AG08395 (cell line): ENCODE measurements around the gene ADH4.

Source experiments
- DNase-seq: peaks from one replicate; pipeline ENCODE4 v3.0.0; 2012; ENCODE audit warnings: mixed read lengths, low spot score

Gene ADH4

DNA sequence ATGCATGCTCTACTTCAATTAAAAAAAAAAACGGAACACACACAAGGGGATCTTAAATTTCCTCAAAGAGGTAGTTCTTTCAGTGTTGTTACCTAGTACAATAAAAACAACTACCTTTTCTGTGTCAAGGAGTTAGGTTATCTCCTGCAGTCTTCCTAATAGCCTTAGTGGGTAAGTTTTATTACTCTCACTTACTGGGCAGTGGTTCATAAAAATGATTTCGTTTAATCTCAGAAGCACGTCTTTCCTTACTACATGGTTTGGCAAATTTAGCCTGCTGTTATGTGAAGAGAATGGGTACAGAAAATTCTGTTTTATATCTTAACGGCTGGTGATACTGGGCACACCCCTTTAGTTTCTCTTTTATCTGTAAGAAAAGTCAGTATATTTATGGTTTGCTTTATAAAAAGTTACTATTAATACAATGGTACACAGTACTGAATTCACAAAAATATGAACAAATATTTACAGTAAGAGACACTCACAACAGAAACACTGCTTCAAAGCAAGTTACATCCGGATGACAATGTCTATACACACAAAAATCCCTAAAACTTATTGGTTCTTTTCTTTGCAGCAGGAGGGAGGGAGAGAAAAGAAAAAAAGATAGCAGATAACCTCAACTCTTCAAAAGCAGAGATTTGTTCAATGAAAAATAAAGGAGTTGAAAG lies 64.3 kb downstream of the ADH4 start:
- no peak for DNase-seq

- no peak for DNase-seq
Observed at GRCh38 chr4:99078931-99079624, 65.0 kb downstream of the ADH4 start.

DNA sequence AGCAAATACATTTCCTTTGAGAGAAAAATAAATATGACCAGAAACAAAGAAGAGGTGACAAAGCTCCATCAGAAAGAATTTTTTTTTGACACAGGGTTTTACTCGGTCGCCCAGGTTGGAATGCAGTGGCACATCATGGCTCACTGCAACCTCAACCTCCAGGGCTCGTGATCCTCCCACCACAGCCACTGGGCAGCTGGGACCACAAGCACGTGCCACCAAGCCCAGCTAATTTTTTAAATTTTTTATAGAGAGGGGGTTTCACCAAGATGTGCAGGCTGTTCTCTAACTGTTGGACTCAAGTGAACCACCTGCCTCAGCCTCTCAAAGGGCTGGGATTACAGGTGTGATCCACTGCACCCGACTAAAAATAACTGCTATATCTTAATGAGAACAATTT lies 65.8 kb downstream of the ADH4 start:
- DNase-seq = no peak

DNA sequence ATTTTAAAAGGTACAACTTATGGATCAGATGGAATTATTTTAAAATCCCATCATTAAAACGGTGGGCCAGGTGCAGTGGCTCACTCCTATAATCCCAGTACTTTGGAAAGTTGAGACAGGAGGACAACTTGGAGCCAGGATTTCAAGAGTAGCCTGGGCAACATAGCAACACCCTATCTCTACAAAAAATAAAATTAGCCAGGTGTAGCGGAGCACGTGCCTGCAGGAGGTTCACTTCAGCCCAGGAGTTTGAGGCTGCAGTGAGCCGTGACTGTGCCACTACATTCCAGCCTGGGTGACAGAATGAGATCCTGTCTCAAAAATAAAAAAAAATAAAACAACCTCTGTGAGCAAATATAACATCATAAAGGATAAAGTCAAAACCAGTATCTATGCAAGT lies 66.9 kb downstream of the ADH4 start:
- no peak for DNase-seq

DNA sequence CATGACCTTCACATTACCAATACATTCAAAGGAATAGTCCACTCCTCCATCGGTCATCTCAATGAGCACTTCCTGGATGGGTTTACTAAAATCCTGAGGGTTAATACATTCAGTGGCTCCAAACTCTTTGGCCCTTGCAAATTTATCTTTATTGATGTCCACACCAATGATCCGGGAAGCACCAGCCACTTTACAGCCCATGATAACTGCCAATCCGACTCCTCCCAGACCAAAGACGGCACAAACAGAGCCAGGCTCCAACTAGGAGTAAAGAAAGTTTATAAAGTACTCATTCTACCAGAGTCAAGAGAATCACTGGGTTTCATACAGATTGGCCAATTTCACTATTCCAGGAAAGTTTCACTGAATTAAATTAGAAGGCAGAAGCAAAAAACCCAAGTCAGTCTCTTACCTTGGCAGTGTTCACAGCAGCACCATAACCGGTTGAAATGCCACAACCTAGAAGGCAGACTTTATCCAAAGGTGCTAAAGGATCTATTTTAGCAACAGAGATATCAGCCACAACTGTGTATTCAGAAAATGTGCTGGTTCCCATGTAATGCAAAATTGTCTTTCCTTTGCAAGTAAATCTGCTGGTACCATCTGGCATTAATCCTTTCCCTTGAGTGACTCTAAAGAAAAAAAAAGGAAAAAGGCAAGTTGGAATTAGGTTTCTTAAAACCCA lies 67.7 kb downstream of the ADH4 start:
- DNase-seq = no peak

- no peak for DNase-seq
Observed at GRCh38 chr4:99074816-99075215, 69.3 kb downstream of the ADH4 start.
